Neural cell (in vitro differentiated cells): ENCODE measurements around the gene RPL31. TPM values are rescaled to one million over a fixed set of nuclear protein-coding genes. Genes with fewer than 3 reads are reported as not detected.

Source experiments
- H2AFZ ChIP-seq: fragments of 200-600, 300-800 bp; sonication (generic), shearing (Covaris generic); 2 replicates; pipeline ENCODE4 v1.6.0; 2014; ENCODE audit warnings: low read depth, mild to moderate bottlenecking, antibody characterized with exemption, low read length, moderate library complexity
- H3F3A ChIP-seq: fragments of 200-600 bp; shearing (Covaris generic); 2 replicates; pipeline ENCODE4 v1.6.1; 2016; ENCODE audit warnings: mild to moderate bottlenecking, moderate library complexity, mixed read lengths, antibody characterized with exemption, low read length; ENCODE audit not compliant: insufficient read depth, poor library complexity, severe bottlenecking
- H3K27ac ChIP-seq: fragments of 200-600, 300-800 bp; sonication (generic), shearing (Covaris generic); 2 replicates; pipeline ENCODE4 v1.5.1; 2014; ENCODE audit warnings: mild to moderate bottlenecking, low read length, moderate library complexity
- H3K27me3 ChIP-seq: fragments of 300-800, 200-600 bp; sonication (generic), shearing (Covaris generic); 2 replicates; pipeline ENCODE4 v1.6.0; 2014; ENCODE audit warnings: mild to moderate bottlenecking, low read depth, low read length, moderate library complexity; ENCODE audit not compliant: insufficient read depth
- H3K36me3 ChIP-seq: fragments of 300-800, 200-600 bp; sonication (generic), shearing (Covaris generic); 2 replicates; pipeline ENCODE4 v1.5.1; 2014; ENCODE audit warnings: mild to moderate bottlenecking, antibody characterized with exemption, low read length, moderate library complexity; ENCODE audit not compliant: insufficient read depth
- H3K4me2 ChIP-seq: fragments of 300-800, 200-600 bp; sonication (generic), shearing (Covaris generic); 2 replicates; pipeline ENCODE4 v1.6.0; 2014; ENCODE audit warnings: mild to moderate bottlenecking, low read length
- H3K4me3 ChIP-seq: fragments of 300-800, 200-600 bp; sonication (generic), shearing (Covaris generic); 2 replicates; pipeline ENCODE4 v1.5.1; 2014; ENCODE audit warnings: mild to moderate bottlenecking, low read length, moderate library complexity
- H3K79me2 ChIP-seq: fragments of 200-600 bp; shearing (Covaris generic); replicated peaks from 2 replicates; pipeline ENCODE4 v1.6.0; 2014; ENCODE audit warnings: mild to moderate bottlenecking, low read length, moderate library complexity; ENCODE audit not compliant: insufficient read depth
- H3K9ac ChIP-seq: fragments of 300-800, 200-600 bp; sonication (generic), shearing (Covaris generic); 2 replicates; pipeline ENCODE4 v1.6.1; 2016; ENCODE audit warnings: mild to moderate bottlenecking, low read length, mixed read lengths
- H3K9me2 ChIP-seq: fragments of 200-600 bp; shearing (Covaris generic); 2 replicates; pipeline ENCODE4 v1.6.1; 2016; ENCODE audit warnings: mild to moderate bottlenecking, low read length, mixed read lengths; ENCODE audit not compliant: insufficient read depth
- H3K9me3 ChIP-seq: fragments of 200-600, 300-800 bp; sonication (generic), shearing (Covaris generic); 2 replicates; pipeline ENCODE4 v1.6.1; 2016; ENCODE audit warnings: mild to moderate bottlenecking, mixed run types, low read length, moderate library complexity, mixed read lengths
- H4K20me1 ChIP-seq: fragments of 200-600 bp; shearing (Covaris generic); 2 replicates; pipeline ENCODE4 v1.6.1; 2016; ENCODE audit warnings: mild to moderate bottlenecking, mixed run types; ENCODE audit not compliant: insufficient read depth
- CTCF ChIP-seq: fragments of 450-650 bp; IDR thresholded peaks from 2 replicates; pipeline ENCODE4 v1.5.1; 2014; ENCODE audit warnings: antibody characterized with exemption, mild to moderate bottlenecking, moderate library complexity; ENCODE audit not compliant: poor library complexity, severe bottlenecking
- EP300 ChIP-seq: fragments of 450-650 bp; conservative IDR thresholded peaks from 2 replicates; pipeline ENCODE4 v1.6.1; 2014; ENCODE audit warnings: antibody characterized with exemption, mild to moderate bottlenecking, moderate library complexity; ENCODE audit not compliant: poor library complexity, severe bottlenecking
- EZH2 ChIP-seq: fragments of 200-600, 300-800 bp; shearing (Covaris generic), sonication (generic); IDR thresholded peaks from 2 replicates; pipeline ENCODE4 v1.6.1; 2014; ENCODE audit warnings: antibody characterized with exemption, low read length, borderline replicate concordance, mild to moderate bottlenecking; ENCODE audit not compliant: insufficient read depth, poor library complexity, severe bottlenecking
- MXI1 ChIP-seq: fragments of 450-650 bp; conservative IDR thresholded peaks from 2 replicates; pipeline ENCODE4 v1.6.1; 2014; ENCODE audit warnings: antibody characterized with exemption, mild to moderate bottlenecking; ENCODE audit not compliant: poor library complexity, severe bottlenecking
- POLR2AphosphoS5 ChIP-seq: IDR thresholded peaks from 2 replicates; pipeline ENCODE4 v1.6.1; 2012
- RAD21 ChIP-seq: fragments of 450-650 bp; conservative IDR thresholded peaks from 2 replicates; pipeline ENCODE4 v1.6.1; 2014; ENCODE audit warnings: antibody characterized with exemption, mild to moderate bottlenecking, moderate library complexity
- REST ChIP-seq: IDR thresholded peaks from 2 replicates; pipeline ENCODE4 v1.6.1; 2012; ENCODE audit warnings: borderline replicate concordance
- SMC3 ChIP-seq: fragments of 450-650 bp; conservative IDR thresholded peaks from 2 replicates; pipeline ENCODE4 v1.6.1; 2014; ENCODE audit warnings: antibody characterized with exemption, mild to moderate bottlenecking, moderate library complexity; ENCODE audit not compliant: poor library complexity
- TAF1 ChIP-seq: IDR thresholded peaks from 2 replicates; pipeline ENCODE4 v1.6.1; 2012; ENCODE audit warnings: low read depth
- polyA plus RNA-seq: library from polyadenylated mRNA; depleted of rRNA; stranded (reverse); fragments of >200 nt; gene quantifications from 2 replicates; pipeline ENCODE4 v1.2.3, GENCODE V29; 2014

Gene RPL31
- polyA plus RNA-seq, 1 donor from 2014 or later: 1,555 TPM

- H3K4me3 ChIP-seq: no peak overlapping the region
- H3K36me3 ChIP-seq: no peaks in the 10 kb centered on the region
- TF ChIP-seq RAD21: peak; percentile 33
- peak; percentile 51 for TF ChIP-seq CTCF
- no peak for TF ChIP-seq EP300
- TF ChIP-seq TAF1: no peak
- H3K9me3 ChIP-seq: no peaks in the 10 kb centered on the region
- H3F3A ChIP-seq: no peaks in the 10 kb centered on the region
- H4K20me1 ChIP-seq: no peaks in the 10 kb centered on the region
- H3K9me2 ChIP-seq: no peaks in the 10 kb centered on the region
- H2AFZ ChIP-seq: no peak overlapping the region
- no peak overlapping the region for H3K9ac ChIP-seq
- H3K27ac ChIP-seq: no peak overlapping the region
- no peaks in the 10 kb centered on the region for H3K27me3 ChIP-seq
- no peak overlapping the region for H3K4me2 ChIP-seq
- no peaks in the 10 kb centered on the region for H3K79me2 ChIP-seq
Observed at GRCh38 chr2:101036562-101036961, 34.5 kb downstream of the RPL31 start.

GRCh38 chr2:101037161-101037755, 35.2 kb downstream of the RPL31 start:
- Histone ChIP-seq H2AFZ (no peak overlapping the region), H3K79me2 (no peaks in the 10 kb centered on the region), H3K4me3 (no peak overlapping the region), H3K9ac (no peak overlapping the region), H3K27ac (no peak overlapping the region), H3F3A (no peaks in the 10 kb centered on the region), H4K20me1 (no peaks in the 10 kb centered on the region), H3K9me2 (no peaks in the 10 kb centered on the region), H3K9me3 (no peaks in the 10 kb centered on the region), H3K4me2 (no peak overlapping the region), H3K27me3 (no peaks in the 10 kb centered on the region), H3K36me3 (no peaks in the 10 kb centered on the region)
- no peak for TF ChIP-seq TAF1
- no peak for TF ChIP-seq CTCF
- TF ChIP-seq RAD21: no peak
- TF ChIP-seq EP300: no peak
- TF ChIP-seq POLR2AphosphoS5: no peak
- no peak for TF ChIP-seq SMC3
- no peak for TF ChIP-seq MXI1
- no peak for TF ChIP-seq REST
- TF ChIP-seq EZH2: no peak
